Loucy (cell line): Measurements from ENCODE around the gene DHFR.

Source experiments
- H2AFZ ChIP-seq: fragments of 200-600 bp; sonication (generic); 2 replicates; pipeline ENCODE4 v1.6.0; 2016; ENCODE audit warnings: antibody characterized with exemption, mild to moderate bottlenecking, low read length, moderate library complexity
- H3F3A ChIP-seq: fragments of 200-600 bp; 2 replicates; pipeline ENCODE4 v1.6.0; 2016; ENCODE audit warnings: antibody characterized with exemption, low read depth, mild to moderate bottlenecking
- H3K27me3 ChIP-seq: fragments of 200-600 bp; sonication (generic); 2 replicates; pipeline ENCODE4 v1.6.1; 2014; ENCODE audit warnings: low read length, mild to moderate bottlenecking; ENCODE audit not compliant: insufficient read depth, poor library complexity, severe bottlenecking
- H3K36me3 ChIP-seq: fragments of 200-600 bp; sonication (generic); 2 replicates; pipeline ENCODE4 v1.6.1; 2016; ENCODE audit warnings: low read length; ENCODE audit not compliant: insufficient read depth
- H3K4me1 ChIP-seq: fragments of 200-600 bp; sonication (generic); 2 replicates; pipeline ENCODE4 v1.5.1; 2014; ENCODE audit warnings: low read length, mild to moderate bottlenecking; ENCODE audit not compliant: insufficient read depth, poor library complexity, severe bottlenecking
- H3K4me2 ChIP-seq: fragments of 200-600 bp; sonication (generic); 2 replicates; pipeline ENCODE4 v1.6.0; 2014; ENCODE audit warnings: antibody characterized with exemption, low read length, low read depth, mild to moderate bottlenecking; ENCODE audit not compliant: poor library complexity, severe bottlenecking
- H3K4me3 ChIP-seq: fragments of 200-600 bp; sonication (generic); 2 replicates; pipeline ENCODE4 v1.5.1; 2014; ENCODE audit warnings: low read length, mild to moderate bottlenecking, mixed read lengths; ENCODE audit not compliant: poor library complexity, severe bottlenecking
- H3K79me2 ChIP-seq: fragments of 200-600 bp; sonication (generic); 2 replicates; pipeline ENCODE4 v1.6.1; 2014; ENCODE audit warnings: low read length; ENCODE audit not compliant: insufficient read depth
- H3K9ac ChIP-seq: fragments of 200-600 bp; sonication (generic); 2 replicates; pipeline ENCODE4 v1.6.0; 2014; ENCODE audit warnings: mild to moderate bottlenecking, low read depth, low read length, moderate library complexity; ENCODE audit not compliant: poor library complexity, severe bottlenecking
- H3K9me2 ChIP-seq: fragments of 200-600 bp; sonication (generic); replicated peaks from 2 replicates; pipeline ENCODE4 v1.6.1; 2016; ENCODE audit warnings: low read depth, low read length, mixed read lengths
- H3K9me3 ChIP-seq: fragments of 200-600 bp; sonication (generic); 2 replicates; pipeline ENCODE4 v1.6.1; 2014; ENCODE audit warnings: mild to moderate bottlenecking, antibody characterized with exemption, low read length, low read depth; ENCODE audit not compliant: insufficient read depth
- H4K20me1 ChIP-seq: fragments of 200-600 bp; sonication (generic); 2 replicates; pipeline ENCODE4 v1.6.0; 2014; ENCODE audit warnings: antibody characterized with exemption, low read length, mild to moderate bottlenecking; ENCODE audit not compliant: insufficient read depth, poor library complexity, severe bottlenecking
- CTCF ChIP-seq: fragments of 200-600 bp; sonication (generic); conservative IDR thresholded peaks from 2 replicates; pipeline ENCODE4 v1.5.1; 2014; ENCODE audit warnings: mild to moderate bottlenecking, antibody characterized with exemption, low read length
- EZH2phosphoT487 ChIP-seq: fragments of 200-600 bp; IDR thresholded peaks from 2 replicates; pipeline ENCODE4 v1.6.1; 2018; ENCODE audit warnings: antibody characterized with exemption, mild to moderate bottlenecking, moderate library complexity, borderline replicate concordance

Gene DHFR

DNA sequence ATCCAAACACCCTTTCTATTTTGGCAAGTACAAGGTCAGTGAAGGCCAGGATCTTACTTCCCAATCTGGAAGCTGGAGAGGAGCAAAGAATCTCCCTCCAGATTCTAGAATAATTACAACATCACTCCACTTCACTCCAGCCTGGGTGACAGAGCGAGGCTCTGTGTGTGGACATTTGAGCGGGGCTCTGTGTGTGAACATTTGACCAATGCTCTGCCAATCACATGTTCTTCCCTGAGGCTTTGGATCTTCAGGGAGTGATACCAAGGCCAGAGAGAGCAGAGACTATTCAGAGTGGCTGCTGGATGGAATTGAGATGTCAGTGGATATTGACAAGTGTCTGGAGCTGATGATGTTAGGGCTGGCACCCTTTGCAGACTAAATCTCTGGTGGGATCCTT lies 60.0 kb downstream of the DHFR start:
- H3K79me2 ChIP-seq, result no peaks in the 10 kb centered on the region
- TF ChIP-seq CTCF (no peak), EZH2phosphoT487 (no peak)
- no peaks in the 10 kb centered on the region for H3K4me1 ChIP-seq
- H3K9ac ChIP-seq, result no peak overlapping the region
- H2AFZ ChIP-seq, result no peak overlapping the region
- H3K9me2 ChIP-seq, result no peaks in the 10 kb centered on the region
- no peaks in the 10 kb centered on the region for H3F3A ChIP-seq
- H3K4me2 ChIP-seq, result no peak overlapping the region
- H3K27me3 ChIP-seq, result no peaks in the 10 kb centered on the region
- H3K36me3 ChIP-seq, result no peaks in the 10 kb centered on the region
- H3K4me3 ChIP-seq, result no peak overlapping the region
- H3K9me3 ChIP-seq, result no peaks in the 10 kb centered on the region
- no peaks in the 10 kb centered on the region for H4K20me1 ChIP-seq

DNA sequence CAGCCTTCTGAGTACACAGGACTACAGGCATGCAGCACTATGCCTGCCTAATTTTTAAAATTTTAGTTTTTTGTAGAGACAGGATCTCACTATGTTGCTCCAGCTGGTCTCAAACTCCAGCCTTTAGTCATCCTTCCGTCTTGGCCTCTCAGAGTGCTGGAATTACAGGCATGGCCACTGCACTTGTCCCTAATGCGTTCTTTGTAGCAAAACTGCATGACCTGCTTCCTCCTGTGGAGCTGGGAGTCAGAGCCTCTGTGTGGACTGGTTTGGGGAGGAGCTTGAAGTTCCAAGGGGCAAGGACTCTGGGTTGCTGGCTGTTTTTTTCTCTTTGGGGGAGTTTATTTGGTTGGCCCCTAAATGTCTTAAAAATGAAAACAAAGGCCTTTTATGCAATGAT lies 62.0 kb downstream of the DHFR start:
- no peaks in the 10 kb centered on the region for H3K36me3 ChIP-seq

DNA sequence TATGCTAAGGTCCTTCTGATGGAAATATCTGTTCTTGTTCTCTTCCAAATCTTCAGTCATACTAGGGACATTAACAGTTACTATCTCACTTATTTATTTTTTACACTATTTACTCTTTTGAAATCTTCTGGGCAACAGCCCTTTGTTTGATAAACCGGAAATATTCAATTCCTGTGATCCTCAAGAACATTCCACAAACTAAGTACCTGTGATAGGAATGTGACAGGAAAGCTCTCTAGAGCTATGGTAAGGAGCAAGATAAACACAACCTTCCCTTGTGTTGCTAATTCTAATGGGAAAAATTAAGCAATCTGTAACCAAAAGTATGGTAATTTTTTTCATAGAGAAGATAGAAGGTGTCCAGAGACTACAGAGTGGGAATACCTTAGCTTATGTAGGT lies 62.7 kb downstream of the DHFR start:
- Histone ChIP-seq H3K4me3 (no peak overlapping the region), H2AFZ (no peak overlapping the region; the same call in 1 of the 2 replicates), H3K9me3 (no peaks in the 10 kb centered on the region), H3K79me2 (no peaks in the 10 kb centered on the region), H3K4me1 (no peaks in the 10 kb centered on the region), H4K20me1 (no peaks in the 10 kb centered on the region), H3K9me2 (no peaks in the 10 kb centered on the region), H3F3A (no peaks in the 10 kb centered on the region), H3K4me2 (no peak overlapping the region), H3K36me3 (no peaks in the 10 kb centered on the region), H3K27me3 (no peaks in the 10 kb centered on the region), H3K9ac (no peak overlapping the region)
- no peak for TF ChIP-seq CTCF
- TF ChIP-seq EZH2phosphoT487, result no peak

More for the DNA sequence above, 62.0 kb downstream of the DHFR start:
- Histone ChIP-seq H3F3A (no peaks in the 10 kb centered on the region), H3K4me1 (no peaks in the 10 kb centered on the region), H3K4me2 (no peak overlapping the region), H4K20me1 (no peaks in the 10 kb centered on the region), H2AFZ (no peak overlapping the region), H3K4me3 (no peak overlapping the region), H3K9ac (no peak overlapping the region), H3K79me2 (no peaks in the 10 kb centered on the region), H3K9me3 (no peaks in the 10 kb centered on the region), H3K27me3 (no peaks in the 10 kb centered on the region), H3K9me2 (no peaks in the 10 kb centered on the region)
- TF ChIP-seq EZH2phosphoT487 (no peak), CTCF (no peak)
